Astrocyte (in vitro differentiated cells and primary cell): ENCODE results near the gene ABHD17B.

Experiments used
- CTCF ChIP-seq: IDR thresholded peaks from 2 replicates; pipeline ENCODE4 v1.5.1; 2011; ENCODE audit warnings: low read depth, mild to moderate bottlenecking, inconsistent platforms, low read length, moderate library complexity; ENCODE audit not compliant: insufficient read depth
- EZH2 ChIP-seq: IDR thresholded peaks from 2 replicates; pipeline ENCODE4 v1.6.1; 2012; ENCODE audit warnings: mild to moderate bottlenecking, low read length, inconsistent platforms; ENCODE audit not compliant: insufficient read depth

DNA sequence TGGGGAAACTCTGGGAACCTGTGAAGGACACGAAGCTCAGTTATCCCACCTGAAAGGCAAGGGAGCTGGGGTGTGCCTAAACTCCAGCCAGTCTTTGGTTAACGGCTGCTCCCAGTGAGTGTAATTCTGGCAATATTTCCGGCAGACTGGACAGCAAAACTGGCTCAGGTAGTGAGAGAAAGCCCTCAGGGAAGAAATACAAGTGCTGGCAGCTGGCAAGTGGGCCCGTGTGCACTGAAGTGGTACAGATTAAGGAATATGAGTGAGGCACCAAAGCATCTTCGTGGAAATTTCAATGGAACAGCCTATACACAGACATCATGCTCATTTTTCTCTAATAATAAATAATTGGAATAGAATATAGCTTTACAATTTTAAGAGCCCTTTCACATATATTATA, 56.2 kb downstream of the ABHD17B start:
- TF ChIP-seq CTCF (no peak), EZH2 (no peak)
